Measurements from ENCODE around the gene MBD3L1. TPM values are rescaled to one million over a fixed set of nuclear protein-coding genes. Genes with fewer than 3 reads are reported as not detected.

Gene MBD3L1
- total RNA-seq, 2 donors from 2014 or later = not detected

GRCh38 chr19:8881512-8881911 lies 49.3 kb downstream of the MBD3L1 start:
- no peaks in the 10 kb centered on the region for H3K4me1 ChIP-seq
- peaks cover 0 to 12% of the 10 kb centered on the region in 2 donors for H3K9me3 ChIP-seq
- no peak overlapping the region for H3K27ac ChIP-seq
- no peaks in the 10 kb centered on the region for H3K36me3 ChIP-seq
- H3K27me3 ChIP-seq = no peaks in the 10 kb centered on the region
- no peak overlapping the region for H3K4me3 ChIP-seq
- no peak for DNase-seq (ENCODE audit: low spot score)
- TF ChIP-seq, protein P1, sequence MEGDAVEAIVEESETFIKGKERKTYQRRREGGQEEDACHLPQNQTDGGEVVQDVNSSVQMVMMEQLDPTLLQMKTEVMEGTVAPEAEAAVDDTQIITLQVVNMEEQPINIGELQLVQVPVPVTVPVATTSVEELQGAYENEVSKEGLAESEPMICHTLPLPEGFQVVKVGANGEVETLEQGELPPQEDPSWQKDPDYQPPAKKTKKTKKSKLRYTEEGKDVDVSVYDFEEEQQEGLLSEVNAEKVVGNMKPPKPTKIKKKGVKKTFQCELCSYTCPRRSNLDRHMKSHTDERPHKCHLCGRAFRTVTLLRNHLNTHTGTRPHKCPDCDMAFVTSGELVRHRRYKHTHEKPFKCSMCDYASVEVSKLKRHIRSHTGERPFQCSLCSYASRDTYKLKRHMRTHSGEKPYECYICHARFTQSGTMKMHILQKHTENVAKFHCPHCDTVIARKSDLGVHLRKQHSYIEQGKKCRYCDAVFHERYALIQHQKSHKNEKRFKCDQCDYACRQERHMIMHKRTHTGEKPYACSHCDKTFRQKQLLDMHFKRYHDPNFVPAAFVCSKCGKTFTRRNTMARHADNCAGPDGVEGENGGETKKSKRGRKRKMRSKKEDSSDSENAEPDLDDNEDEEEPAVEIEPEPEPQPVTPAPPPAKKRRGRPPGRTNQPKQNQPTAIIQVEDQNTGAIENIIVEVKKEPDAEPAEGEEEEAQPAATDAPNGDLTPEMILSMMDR (IDR thresholded peaks at IDR 0.05) = no peak

- H3K27me3 ChIP-seq = no peaks in the 10 kb centered on the region
- no peaks in the 10 kb centered on the region for H3K4me1 ChIP-seq
- no peak overlapping the region for H3K27ac ChIP-seq
- H3K36me3 ChIP-seq = no peaks in the 10 kb centered on the region
- TF ChIP-seq, protein P1 (IDR thresholded peaks at IDR 0.05) = no peak
- peaks cover 0 to 12% of the 10 kb centered on the region in 2 donors for H3K9me3 ChIP-seq
- H3K4me3 ChIP-seq = no peak overlapping the region
- no peak for DNase-seq (ENCODE audit: low spot score)
These were observed 52.2 kb downstream of the MBD3L1 start for GRCh38 chr19:8884416-8884815.

GRCh38 chr19:8887364-8887763 lies 55.2 kb downstream of the MBD3L1 start:
- no peaks in the 10 kb centered on the region for H3K9me3 ChIP-seq
- H3K27me3 ChIP-seq = no peaks in the 10 kb centered on the region
- DNase-seq (ENCODE audit: low spot score) = no peak
- H3K4me3 ChIP-seq = no peak overlapping the region
- TF ChIP-seq, protein P1 (IDR thresholded peaks at IDR 0.05) = no peak
- H3K36me3 ChIP-seq = no peaks in the 10 kb centered on the region
- H3K4me1 ChIP-seq = no peaks in the 10 kb centered on the region
- no peak overlapping the region for H3K27ac ChIP-seq

DNA sequence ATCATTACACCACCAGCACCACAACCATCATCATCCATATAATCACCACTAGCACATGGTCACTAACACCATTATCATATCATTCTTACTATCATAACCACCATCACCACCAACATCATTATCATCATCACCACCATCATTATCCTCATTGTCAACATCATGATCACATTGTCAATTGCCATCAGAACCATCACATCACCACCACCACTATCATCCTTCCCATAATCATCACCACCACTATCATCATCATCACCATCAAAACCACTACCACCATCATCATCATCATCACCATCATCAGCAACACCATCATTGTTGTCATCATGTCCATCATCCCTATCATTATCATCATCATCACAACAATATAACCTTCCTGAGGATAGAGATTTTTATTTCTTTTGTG lies 58.1 kb downstream of the MBD3L1 start:
- Histone ChIP-seq H3K9me3 (no peaks in the 10 kb centered on the region), H3K4me1 (no peaks in the 10 kb centered on the region), H3K36me3 (no peaks in the 10 kb centered on the region), H3K4me3 (no peak overlapping the region), H3K27me3 (no peaks in the 10 kb centered on the region), H3K27ac (no peak overlapping the region)
- TF ChIP-seq, protein P1 (IDR thresholded peaks at IDR 0.05) = no peak
- DNase-seq (ENCODE audit: low spot score) = no peak

Other genes with a start within 250 kb of the MBD3L1 start
- gene ADAMTS10, start 221.7 kb upstream of the MBD3L1 start, total RNA-seq = 10 to 100 TPM; 13.1 to 14.9 TPM
- gene NFILZ, start 201.7 kb upstream of the MBD3L1 start, total RNA-seq = not detected
- not detected for gene ACTL9, start 133.6 kb upstream of the MBD3L1 start, total RNA-seq
- not detected for gene OR2Z1, start 110.7 kb upstream of the MBD3L1 start, total RNA-seq
- gene ZNF558, start 73 bp upstream of the MBD3L1 start, total RNA-seq = 10 to 100 TPM; 14.5 to 16.8 TPM
- gene MUC16, start 178.0 kb downstream of the MBD3L1 start, total RNA-seq = 10 to 100 TPM in 1 of 2 donors, 1 to 10 TPM in 1; 2.6 to 21.3 TPM

Data from right atrium auricular region (tissue), 2 donors.